Thoracic aorta (tissue), 2 donors: Measurements from ENCODE around the gene ARMC7. TPM values are rescaled to one million over a fixed set of nuclear protein-coding genes. Genes with fewer than 3 reads are reported as not detected.

Experiments
- ATAC-seq: fragments of 150-250 bp; one replicate; pipeline ENCODE4 v1.8.0; 2017; ENCODE audit warnings: low read depth; ENCODE audit not compliant: insufficient number of reproducible peaks, low FRiP score
- DNase-seq: peaks from one replicate; pipeline ENCODE4 v3.0.0-alpha.2; 2020; ENCODE audit warnings: low spot score
- H3K27ac ChIP-seq, 2 donors: fragments of 200-600 bp; sonication (generic); 1 replicate in 1 of 2; 2 replicates in 1 of 2; pipeline ENCODE4 v1.5.1; 2016; ENCODE audit warnings: mild to moderate bottlenecking in 2 of 2, moderate library complexity in 2 of 2
- H3K27me3 ChIP-seq: fragments of 200-600 bp; sonication (generic); replicated peaks from 2 replicates; pipeline ENCODE4 v1.6.0; 2016; ENCODE audit warnings: mild to moderate bottlenecking; ENCODE audit not compliant: insufficient read depth
- H3K36me3 ChIP-seq: fragments of 200-600 bp; sonication (generic); one replicate; pipeline ENCODE4 v1.5.1; 2016
- H3K4me1 ChIP-seq, 2 donors: fragments of 200-600 bp; sonication (generic); 1 replicate in 1 of 2; 2 replicates in 1 of 2; pipeline versions ENCODE4 v1.5.1 to v1.6.0; 2016; ENCODE audit warnings: low read depth in 2 of 2, mild to moderate bottlenecking in 1 of 2; ENCODE audit not compliant: control insufficient read depth in 1 of 2
- H3K4me3 ChIP-seq: fragments of 200-600 bp; sonication (generic); 2 replicates; pipeline ENCODE4 v1.5.1; 2016; ENCODE audit warnings: mild to moderate bottlenecking
- H3K9me3 ChIP-seq: fragments of 200-600 bp; sonication (generic); 2 replicates; pipeline ENCODE4 v1.5.1; 2016
- total RNA-seq, 2 donors: library from RNA; depleted of rRNA; stranded (reverse); fragments of >200 nt; gene quantifications; one replicate each; pipeline versions ENCODE4 v1.1.0 to v1.2.3, GENCODE V29; 2016
- TF ChIP-seq, protein P1 (sequence below): fragments of 200-600 bp; sonication (generic); IDR thresholded peaks from one replicate; pipeline ENCODE4 v1.5.1; 2019; ENCODE audit warnings: antibody characterized with exemption

ARMC7 gene
- total RNA-seq, 2 donors from 2014 or later = 6.1 to 7.6 TPM

DNA sequence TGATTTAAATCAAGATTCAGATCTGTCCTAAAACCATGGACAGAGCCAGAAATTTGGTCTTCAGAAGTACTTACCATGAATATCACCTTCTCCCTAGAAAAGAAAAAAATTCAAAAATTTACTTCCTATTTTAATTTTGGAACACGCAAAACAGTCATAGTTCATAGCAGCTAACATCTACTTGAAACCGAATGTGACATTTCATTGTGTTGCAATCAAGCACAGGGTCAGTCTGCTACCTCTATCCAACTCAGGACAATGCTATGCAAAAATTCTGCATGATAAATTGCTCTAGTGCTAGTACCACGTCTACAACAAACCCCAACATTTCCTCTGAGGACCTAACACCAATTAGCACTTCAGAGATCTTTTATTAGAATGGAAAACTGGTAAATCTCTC is 36.8 kb downstream of the ARMC7 start:
- H3K4me3 ChIP-seq = no peak overlapping the region
- H3K9me3 ChIP-seq = no peaks in the 10 kb centered on the region
- DNase-seq (no peak), ATAC-seq (no peak)
- H3K27ac ChIP-seq = no peak overlapping the region
- H3K27me3 ChIP-seq = no peaks in the 10 kb centered on the region
- H3K36me3 ChIP-seq = no peaks in the 10 kb centered on the region
- no peaks in the 10 kb centered on the region for H3K4me1 ChIP-seq
- TF ChIP-seq, protein P1, sequence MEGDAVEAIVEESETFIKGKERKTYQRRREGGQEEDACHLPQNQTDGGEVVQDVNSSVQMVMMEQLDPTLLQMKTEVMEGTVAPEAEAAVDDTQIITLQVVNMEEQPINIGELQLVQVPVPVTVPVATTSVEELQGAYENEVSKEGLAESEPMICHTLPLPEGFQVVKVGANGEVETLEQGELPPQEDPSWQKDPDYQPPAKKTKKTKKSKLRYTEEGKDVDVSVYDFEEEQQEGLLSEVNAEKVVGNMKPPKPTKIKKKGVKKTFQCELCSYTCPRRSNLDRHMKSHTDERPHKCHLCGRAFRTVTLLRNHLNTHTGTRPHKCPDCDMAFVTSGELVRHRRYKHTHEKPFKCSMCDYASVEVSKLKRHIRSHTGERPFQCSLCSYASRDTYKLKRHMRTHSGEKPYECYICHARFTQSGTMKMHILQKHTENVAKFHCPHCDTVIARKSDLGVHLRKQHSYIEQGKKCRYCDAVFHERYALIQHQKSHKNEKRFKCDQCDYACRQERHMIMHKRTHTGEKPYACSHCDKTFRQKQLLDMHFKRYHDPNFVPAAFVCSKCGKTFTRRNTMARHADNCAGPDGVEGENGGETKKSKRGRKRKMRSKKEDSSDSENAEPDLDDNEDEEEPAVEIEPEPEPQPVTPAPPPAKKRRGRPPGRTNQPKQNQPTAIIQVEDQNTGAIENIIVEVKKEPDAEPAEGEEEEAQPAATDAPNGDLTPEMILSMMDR = no peak

DNA sequence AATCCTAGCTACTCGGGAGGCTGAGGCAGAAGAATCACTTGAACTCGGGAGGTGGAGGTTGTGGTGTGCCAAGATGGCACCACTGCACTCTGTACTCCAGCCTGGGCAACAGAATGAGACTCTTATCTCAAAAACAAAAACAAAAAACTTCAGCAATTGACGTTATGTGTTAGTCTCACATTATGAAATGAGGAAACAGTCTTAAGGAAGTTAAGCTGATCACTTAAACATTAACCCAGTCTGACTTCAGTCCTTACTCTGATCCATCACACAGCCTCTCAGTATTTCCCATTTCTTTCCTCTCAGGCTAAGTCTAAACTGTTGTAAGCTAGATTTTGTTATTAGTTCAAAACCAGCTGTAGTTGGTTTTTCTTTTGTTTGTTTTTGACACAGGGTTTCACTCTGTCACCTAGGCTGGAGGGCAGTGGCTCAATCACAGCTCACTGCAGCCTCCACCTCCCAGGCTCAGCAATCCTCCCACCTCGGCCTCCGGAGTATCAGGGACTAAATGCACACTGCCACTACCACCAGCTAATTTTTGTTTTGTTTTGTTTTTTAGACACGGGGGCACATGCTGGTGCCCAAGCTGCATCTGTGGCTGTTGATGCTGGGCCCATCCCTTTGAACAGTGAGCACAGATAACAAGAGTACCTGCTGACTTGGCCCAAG is 38.2 kb downstream of the ARMC7 start:
- H3K4me3 ChIP-seq = no peak overlapping the region
- TF ChIP-seq, protein P1 = no peak
- peaks cover 1 to 5% of the 10 kb centered on the region in 2 donors for H3K4me1 ChIP-seq
- no peaks in the 10 kb centered on the region for H3K27me3 ChIP-seq
- H3K36me3 ChIP-seq = no peaks in the 10 kb centered on the region
- no peak for DNase-seq
- no peaks in the 10 kb centered on the region for H3K9me3 ChIP-seq
- ATAC-seq = no peak
- H3K27ac ChIP-seq = no peak overlapping the region

DNA sequence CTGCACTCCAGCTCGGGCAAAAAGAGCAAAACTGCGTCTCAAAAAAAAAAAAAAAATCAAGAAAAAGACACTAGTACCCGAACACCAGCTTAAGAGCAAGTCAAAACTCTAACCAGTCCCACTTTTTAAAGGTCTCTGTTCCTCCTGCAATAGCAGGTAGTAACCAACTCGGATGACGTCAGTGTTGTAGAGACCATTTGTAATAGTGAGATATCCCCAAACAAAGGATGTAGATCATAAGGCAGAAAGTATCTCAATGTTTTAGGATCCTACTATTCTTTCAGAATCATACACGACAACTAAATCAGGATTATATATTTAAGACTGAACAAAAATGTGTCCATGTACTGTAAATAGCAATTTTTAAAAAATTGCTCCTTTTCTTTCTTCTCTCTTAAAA is 42.2 kb downstream of the ARMC7 start:
- TF ChIP-seq, protein P1 = no peak
- Histone ChIP-seq H3K27me3 (no peaks in the 10 kb centered on the region), H3K9me3 (no peaks in the 10 kb centered on the region), H3K4me1 (peaks cover 8 to 15% of the 10 kb centered on the region in 2 donors), H3K4me3 (no peak overlapping the region), H3K36me3 (no peaks in the 10 kb centered on the region), H3K27ac (no peak overlapping the region)
- no peak for DNase-seq
- no peak for ATAC-seq

DNA sequence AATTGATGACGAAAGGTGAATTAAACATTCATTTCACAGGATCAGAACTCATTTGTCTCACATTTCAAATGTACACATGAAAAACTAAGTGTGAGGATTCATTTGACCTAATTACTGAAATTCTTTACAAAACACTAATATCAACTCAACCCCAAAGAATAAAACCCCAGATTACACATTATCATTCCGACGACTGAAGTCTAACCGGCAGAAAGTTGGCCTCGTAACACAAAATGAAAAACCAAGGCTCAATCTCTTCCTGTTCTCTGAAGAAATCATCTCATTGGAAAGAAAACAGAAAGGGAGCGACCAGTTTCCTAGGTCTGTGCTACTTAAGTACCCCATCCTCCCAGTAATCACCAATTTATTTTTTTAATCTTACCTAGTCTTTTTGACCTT is 42.8 kb downstream of the ARMC7 start:
- H3K4me1 ChIP-seq = peaks cover 8 to 15% of the 10 kb centered on the region in 2 donors
- no peaks in the 10 kb centered on the region for H3K27me3 ChIP-seq
- ATAC-seq (no peak), DNase-seq (no peak)
- TF ChIP-seq, protein P1 = no peak
- no peaks in the 10 kb centered on the region for H3K36me3 ChIP-seq
- H3K27ac ChIP-seq = no peak overlapping the region
- no peak overlapping the region for H3K4me3 ChIP-seq
- no peaks in the 10 kb centered on the region for H3K9me3 ChIP-seq

DNA sequence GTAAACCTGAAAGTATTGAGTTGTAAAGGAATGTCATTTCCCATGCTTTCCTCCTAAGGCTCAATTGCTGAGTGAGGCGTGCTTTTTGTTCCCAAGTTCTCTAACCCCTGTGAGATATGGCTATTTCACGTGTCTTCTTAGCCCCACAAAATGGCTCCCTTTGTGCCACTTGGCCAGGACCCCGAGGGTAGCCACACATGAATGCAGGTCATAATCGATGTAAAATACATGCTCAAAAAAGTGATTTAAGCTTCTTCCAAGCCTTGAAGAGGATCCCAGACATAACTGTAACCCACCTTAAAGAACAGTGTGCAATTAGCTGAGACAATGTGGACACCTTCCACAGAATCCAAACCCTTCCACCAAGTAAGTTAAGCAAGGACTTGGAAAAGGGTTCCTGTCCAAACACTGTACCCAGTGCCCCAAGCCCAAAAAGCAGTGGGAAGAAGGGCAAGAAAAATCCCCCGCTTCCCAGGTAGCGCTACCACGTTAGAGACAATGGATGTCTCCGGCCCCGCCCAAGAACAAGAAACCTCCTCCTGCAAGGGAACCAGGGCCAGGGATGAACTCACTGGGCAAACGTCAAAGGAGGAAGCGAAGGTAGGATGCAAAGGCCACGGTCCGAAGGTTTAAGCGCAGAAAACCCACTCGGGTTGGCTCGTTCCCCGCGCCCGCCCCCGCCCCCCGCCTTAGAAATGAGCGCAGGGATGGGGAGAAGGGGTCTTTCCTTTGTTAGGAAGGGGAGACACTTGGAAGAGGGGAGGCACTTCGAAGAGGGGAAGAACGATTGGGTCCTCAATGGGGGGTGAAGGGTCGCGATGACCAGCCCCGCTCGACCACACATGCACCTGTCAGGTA is 43.4 kb downstream of the ARMC7 start:
- Histone ChIP-seq H3K27ac (no peak overlapping the region), H3K4me3 (peak overlapping the region; percentile 85), H3K27me3 (no peaks in the 10 kb centered on the region), H3K4me1 (peaks cover 8 to 15% of the 10 kb centered on the region in 2 donors), H3K36me3 (no peaks in the 10 kb centered on the region), H3K9me3 (no peaks in the 10 kb centered on the region)
- ATAC-seq (no peak), DNase-seq (no peak)
- TF ChIP-seq, protein P1 = no peak
